Chondrocyte (in vitro differentiated cells): ENCODE data around the gene SERPINA4. TPM values are rescaled to one million over a fixed set of nuclear protein-coding genes. Genes with fewer than 3 reads are reported as not detected.

Experiments
- DNase-seq: peaks from one replicate; pipeline ENCODE4 v3.0.0; 2021; ENCODE audit warnings: mixed read lengths, low spot score
- H3K27ac Mint-ChIP-seq: one replicate; pipeline ENCODE4 v1.8.0; 2021; ENCODE audit warnings: mild to moderate bottlenecking, moderate library complexity, mixed read lengths; ENCODE audit not compliant: unreplicated experiment
- H3K27me3 Mint-ChIP-seq: 2 replicates; pipeline ENCODE4 v1.8.0; 2021; ENCODE audit warnings: low read depth, mixed read lengths
- H3K36me3 Mint-ChIP-seq: 2 replicates; pipeline ENCODE4 v1.8.0; 2021; ENCODE audit warnings: low read depth, mixed read lengths
- H3K4me1 Mint-ChIP-seq: 2 replicates; pipeline ENCODE4 v1.8.0; 2021; ENCODE audit warnings: low read depth, mild to moderate bottlenecking, mixed read lengths
- H3K4me3 Mint-ChIP-seq: one replicate; pipeline ENCODE4 v1.8.0; 2021; ENCODE audit warnings: mild to moderate bottlenecking, moderate library complexity, mixed read lengths; ENCODE audit not compliant: unreplicated experiment
- H3K9me3 Mint-ChIP-seq: 2 replicates; pipeline ENCODE4 v1.8.0; 2021; ENCODE audit warnings: low read depth, mixed read lengths
- total RNA-seq: library from RNA; stranded (reverse); gene quantifications from 3 replicates; pipeline ENCODE4 v1.2.1, GENCODE V29; 2021
- TF ChIP-seq, protein P1 (sequence below): fragments of 200-600 bp; sonication (generic); IDR thresholded peaks from 2 replicates; pipeline ENCODE4 v1.5.0; 2021; ENCODE audit warnings: antibody characterized with exemption, mild to moderate bottlenecking, moderate library complexity

SERPINA4 gene
- total RNA-seq, 1 donor from 2014 or later = not detected

DNA sequence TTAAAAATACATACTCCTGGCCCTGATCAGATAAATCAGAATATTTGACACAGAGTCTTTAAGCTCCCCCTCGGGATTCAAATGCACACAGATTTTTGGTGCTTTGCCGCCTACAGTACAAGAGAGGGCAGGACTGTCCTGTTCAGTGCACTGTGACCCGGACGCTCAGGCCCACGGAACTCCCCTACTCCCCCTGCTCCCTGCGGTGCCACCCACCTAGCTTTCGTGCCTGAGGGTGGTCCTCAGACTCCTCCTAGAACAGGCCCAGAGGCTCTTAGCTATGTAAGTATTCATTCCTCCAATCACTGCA, 37.2 kb downstream of the SERPINA4 start:
- peaks cover 3% of the 10 kb centered on the region for H3K9me3 Mint-ChIP-seq
- H3K27me3 Mint-ChIP-seq = no peaks in the 10 kb centered on the region
- no peaks in the 10 kb centered on the region for H3K36me3 Mint-ChIP-seq
- H3K4me1 Mint-ChIP-seq = peaks cover 40% of the 10 kb centered on the region
- TF ChIP-seq, protein P1, sequence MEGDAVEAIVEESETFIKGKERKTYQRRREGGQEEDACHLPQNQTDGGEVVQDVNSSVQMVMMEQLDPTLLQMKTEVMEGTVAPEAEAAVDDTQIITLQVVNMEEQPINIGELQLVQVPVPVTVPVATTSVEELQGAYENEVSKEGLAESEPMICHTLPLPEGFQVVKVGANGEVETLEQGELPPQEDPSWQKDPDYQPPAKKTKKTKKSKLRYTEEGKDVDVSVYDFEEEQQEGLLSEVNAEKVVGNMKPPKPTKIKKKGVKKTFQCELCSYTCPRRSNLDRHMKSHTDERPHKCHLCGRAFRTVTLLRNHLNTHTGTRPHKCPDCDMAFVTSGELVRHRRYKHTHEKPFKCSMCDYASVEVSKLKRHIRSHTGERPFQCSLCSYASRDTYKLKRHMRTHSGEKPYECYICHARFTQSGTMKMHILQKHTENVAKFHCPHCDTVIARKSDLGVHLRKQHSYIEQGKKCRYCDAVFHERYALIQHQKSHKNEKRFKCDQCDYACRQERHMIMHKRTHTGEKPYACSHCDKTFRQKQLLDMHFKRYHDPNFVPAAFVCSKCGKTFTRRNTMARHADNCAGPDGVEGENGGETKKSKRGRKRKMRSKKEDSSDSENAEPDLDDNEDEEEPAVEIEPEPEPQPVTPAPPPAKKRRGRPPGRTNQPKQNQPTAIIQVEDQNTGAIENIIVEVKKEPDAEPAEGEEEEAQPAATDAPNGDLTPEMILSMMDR = no peak
- peak overlapping the region; percentile 98 for H3K27ac Mint-ChIP-seq
- peak; percentile 50 for DNase-seq
- H3K4me3 Mint-ChIP-seq = no peak overlapping the region

DNA sequence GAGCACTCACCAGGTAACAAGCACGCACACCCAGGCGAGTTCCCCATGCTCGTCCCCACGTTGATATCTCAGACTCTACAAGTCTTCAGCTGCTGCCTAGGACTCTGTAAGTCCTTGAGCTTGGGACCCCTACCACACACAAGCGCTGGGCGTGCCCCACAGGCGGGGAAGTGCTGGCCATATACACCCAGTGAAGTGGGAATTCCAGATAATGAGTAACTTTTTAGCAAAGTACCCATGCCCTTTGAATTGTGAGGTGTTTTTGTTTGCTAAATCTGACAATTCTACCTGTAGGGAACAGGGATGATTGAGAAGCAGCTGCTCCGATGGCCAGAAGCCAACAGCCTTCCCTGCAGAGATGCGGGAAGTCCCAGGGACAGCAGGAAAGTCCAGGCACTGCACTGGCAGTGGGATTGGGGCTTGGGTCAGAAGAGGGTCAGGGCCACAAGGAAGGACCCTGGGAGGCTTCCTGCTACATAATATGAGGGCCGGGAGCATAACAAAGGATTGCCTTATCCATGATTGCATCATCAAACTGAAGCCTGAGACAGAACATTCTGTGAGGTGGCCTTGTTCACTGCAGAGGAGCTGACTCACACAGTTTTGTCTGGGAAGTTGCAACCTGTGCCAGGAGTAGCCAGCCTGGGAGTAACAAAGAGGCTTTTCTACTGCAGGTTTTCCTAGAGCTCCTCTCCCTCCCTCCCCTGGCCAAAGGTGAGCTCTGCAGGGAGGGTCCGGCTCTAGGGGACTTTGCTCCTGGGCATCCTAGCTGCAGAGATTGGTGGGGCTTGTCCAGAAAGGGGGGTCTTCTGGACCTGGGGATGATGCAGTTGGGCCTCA, 37.8 kb downstream of the SERPINA4 start:
- peak; percentile 57 for DNase-seq
- Mint-ChIP-seq H3K9me3 (peaks cover 3% of the 10 kb centered on the region), H3K4me1 (peaks cover 40% of the 10 kb centered on the region), H3K27me3 (no peaks in the 10 kb centered on the region), H3K27ac (peak overlapping the region; percentile 98), H3K4me3 (peak overlapping the region; percentile 31), H3K36me3 (no peaks in the 10 kb centered on the region)
- TF ChIP-seq, protein P1 = no peak

DNA sequence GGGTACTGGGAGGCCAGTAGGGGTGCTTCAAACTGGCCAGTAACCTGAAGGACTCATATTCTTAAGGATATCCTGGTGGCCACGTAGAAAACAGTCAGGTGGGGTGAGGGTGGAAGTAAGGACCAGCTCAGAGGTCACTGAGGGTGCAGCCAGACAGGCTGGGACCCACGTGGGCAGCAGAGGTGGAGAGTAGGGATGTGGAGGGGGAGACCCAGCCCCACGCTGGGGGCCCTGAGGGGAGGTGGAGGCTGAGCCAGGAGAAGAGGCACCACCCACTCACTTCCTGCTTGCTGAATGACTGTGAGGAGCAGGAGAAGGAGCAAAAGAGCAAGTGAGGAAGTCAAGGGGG, 38.4 kb downstream of the SERPINA4 start:
- DNase-seq = peak; percentile 44
- peaks cover 40% of the 10 kb centered on the region for H3K4me1 Mint-ChIP-seq
- H3K36me3 Mint-ChIP-seq = no peaks in the 10 kb centered on the region
- H3K4me3 Mint-ChIP-seq = peak overlapping the region; percentile 31
- H3K27me3 Mint-ChIP-seq = no peaks in the 10 kb centered on the region
- H3K27ac Mint-ChIP-seq = peak overlapping the region; percentile 98
- TF ChIP-seq, protein P1 = no peak
- H3K9me3 Mint-ChIP-seq = peaks cover 3% of the 10 kb centered on the region

DNA sequence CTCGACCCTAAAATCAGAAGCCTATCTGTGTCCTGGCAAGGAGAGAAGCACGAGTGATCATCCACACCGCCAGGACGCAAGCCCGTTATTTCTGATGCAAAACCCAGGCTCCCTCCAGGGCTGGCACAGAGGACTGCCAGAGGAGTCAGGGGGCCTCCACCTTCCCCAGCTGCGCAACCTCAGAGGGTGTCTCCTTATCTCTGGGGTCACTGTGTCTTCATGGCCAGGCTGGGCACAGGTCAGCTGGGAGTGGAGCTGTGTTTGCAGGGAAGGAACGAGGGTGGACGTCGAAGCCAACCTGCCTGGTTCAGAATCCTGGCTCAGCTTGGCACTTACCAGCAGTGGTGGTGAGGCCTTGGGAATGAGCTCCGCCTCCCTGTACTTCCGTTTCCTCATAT, 38.9 kb downstream of the SERPINA4 start:
- H3K4me3 Mint-ChIP-seq = no peak overlapping the region
- peaks cover 40% of the 10 kb centered on the region for H3K4me1 Mint-ChIP-seq
- no peaks in the 10 kb centered on the region for H3K27me3 Mint-ChIP-seq
- H3K27ac Mint-ChIP-seq = peak overlapping the region; percentile 98
- peak; percentile 58 for DNase-seq
- no peaks in the 10 kb centered on the region for H3K36me3 Mint-ChIP-seq
- H3K9me3 Mint-ChIP-seq = peaks cover 3% of the 10 kb centered on the region
- TF ChIP-seq, protein P1 = no peak

DNA sequence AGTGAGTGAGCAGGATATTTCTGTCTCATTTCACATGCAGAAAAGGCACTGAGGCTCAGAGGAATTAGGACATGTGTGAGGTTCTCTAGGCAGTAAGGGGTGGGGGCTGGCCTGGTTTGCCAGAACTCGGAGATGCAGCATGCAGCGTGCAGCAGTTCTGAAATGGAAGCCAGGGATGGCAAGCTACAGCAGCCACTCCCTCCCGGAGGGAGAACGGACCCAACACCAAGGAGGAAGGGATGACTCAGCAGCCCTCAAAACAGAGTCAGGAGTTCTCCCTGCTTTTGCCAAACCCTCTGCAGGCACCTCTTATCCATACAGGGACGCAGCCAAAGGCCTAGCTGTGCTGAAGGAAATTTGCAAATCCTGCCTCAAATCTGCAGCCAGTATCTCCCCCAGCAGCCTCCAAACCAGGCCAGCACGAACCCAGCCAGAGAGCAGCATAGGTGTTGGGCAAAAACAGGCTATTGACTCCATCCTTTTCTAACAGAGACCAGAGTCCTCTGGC, 40.7 kb downstream of the SERPINA4 start:
- Mint-ChIP-seq H3K36me3 (no peaks in the 10 kb centered on the region), H3K27ac (peak overlapping the region; percentile 98), H3K4me1 (peaks cover 40% of the 10 kb centered on the region), H3K9me3 (peaks cover 3% of the 10 kb centered on the region), H3K4me3 (no peak overlapping the region), H3K27me3 (no peaks in the 10 kb centered on the region)
- DNase-seq = no peak
- TF ChIP-seq, protein P1 = no peak
